Anterior cingulate cortex (tissue), 58 donors: ENCODE data around the gene ADCY7.

ENCODE experiments used
- DNase-seq, 58 donors: peaks; one replicate each; lab custom pipeline; 2025; lab: John Stamatoyannopoulos, UW

The ADCY7 gene

DNA sequence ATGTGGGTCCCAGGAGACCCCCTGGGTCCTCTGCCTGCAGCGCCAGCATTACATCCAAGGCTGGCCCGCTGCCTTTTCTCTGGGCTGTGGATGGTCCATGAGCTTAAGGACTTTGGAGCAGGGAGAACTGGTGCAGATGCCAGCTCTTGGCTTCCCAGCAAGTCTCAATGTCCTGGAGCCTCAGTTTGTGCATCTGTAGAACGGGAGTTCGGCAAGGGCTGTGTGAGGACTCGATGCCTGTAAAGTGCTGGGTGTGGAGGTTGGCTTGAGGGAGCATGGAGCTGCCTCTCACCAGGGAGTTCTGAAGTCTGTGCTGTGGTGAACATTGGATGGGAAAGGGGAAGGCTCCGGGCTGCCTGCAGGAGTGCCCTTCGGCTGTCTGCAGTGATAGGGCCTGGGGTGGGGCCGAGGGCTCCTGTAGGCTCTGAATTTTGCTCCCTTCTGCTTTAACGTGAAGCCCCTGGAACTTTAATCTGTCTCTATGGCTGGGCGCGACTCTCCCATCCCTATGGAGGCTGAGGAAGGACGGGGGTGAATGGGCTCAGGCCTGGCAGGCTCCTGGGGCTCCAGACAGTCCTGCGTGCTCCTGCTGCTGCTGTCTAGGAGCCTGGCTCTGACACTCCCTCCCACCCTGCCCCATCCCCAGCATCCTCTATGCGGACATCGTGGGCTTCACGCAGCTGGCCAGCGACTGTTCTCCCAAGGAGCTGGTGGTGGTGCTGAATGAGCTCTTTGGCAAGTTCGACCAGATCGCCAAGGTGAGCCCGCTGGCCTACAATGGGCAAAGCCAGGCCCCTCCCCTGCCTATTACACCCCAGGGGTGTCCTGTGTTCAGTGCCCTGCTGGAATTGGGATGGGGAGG, 27.9 kb downstream of the ADCY7 start:
- DNase-seq = no peak

- DNase-seq = no peak
These were observed 28.6 kb downstream of the ADCY7 start for GRCh38 chr16:50294955-50295354.

GRCh38 chr16:50295541-50296132, 29.3 kb downstream of the ADCY7 start:
- DNase-seq = no peak

GRCh38 chr16:50296807-50297206, 30.5 kb downstream of the ADCY7 start:
- no peak for DNase-seq

GRCh38 chr16:50297301-50298074, 31.1 kb downstream of the ADCY7 start:
- no peak for DNase-seq

DNA sequence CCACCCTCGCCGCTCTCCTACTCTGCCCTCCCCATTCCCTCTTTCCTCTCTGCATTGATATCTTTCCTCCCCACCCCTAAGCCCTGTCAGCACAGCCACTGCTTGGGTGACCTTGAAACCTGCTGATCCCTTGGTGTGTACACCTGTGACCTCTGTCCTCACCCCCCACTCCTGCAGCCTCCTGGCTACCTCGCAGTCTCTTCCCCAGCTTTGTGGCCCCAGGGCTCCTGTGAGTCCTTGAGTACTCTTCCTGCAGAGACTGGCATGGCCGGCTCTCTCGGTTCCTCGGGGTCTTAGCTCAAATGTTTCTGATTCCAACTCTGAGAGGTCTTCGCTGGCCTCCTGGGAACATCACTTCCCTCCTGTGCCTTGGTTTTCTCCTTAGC, 31.7 kb downstream of the ADCY7 start:
- DNase-seq = no peak

GRCh38 chr16:50298591-50299507, 32.5 kb downstream of the ADCY7 start:
- DNase-seq = no peak

DNA sequence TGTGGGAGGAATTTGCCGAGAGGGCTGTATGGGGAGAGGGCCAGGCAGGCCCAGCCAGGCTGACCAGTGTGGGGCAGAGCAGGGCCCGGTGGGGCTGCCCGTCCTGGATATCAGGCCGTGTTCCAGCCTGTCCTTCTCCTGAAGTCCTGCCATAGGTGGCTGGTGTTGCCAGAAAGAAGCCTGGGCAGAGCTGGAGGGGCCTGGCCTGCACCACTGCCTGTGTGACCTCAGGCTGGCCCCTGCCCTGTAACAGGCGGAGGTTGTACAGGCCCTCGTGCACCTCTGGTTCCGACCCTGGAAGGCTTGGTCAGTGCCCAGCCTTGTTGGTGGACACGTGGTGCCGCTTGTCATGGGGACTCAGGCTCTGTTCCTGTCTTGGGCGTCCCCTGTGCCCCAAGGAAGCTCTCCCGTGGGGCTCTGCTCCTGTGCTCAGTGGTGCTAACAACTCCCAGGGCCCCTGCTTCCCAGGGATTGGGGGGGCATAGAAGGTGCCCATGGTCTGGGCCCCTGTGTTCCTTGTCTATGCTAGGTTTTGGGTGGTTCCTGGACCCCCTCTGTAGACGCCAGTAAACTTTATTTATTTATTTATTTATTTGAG, 33.3 kb downstream of the ADCY7 start:
- DNase-seq = no peak

DNA sequence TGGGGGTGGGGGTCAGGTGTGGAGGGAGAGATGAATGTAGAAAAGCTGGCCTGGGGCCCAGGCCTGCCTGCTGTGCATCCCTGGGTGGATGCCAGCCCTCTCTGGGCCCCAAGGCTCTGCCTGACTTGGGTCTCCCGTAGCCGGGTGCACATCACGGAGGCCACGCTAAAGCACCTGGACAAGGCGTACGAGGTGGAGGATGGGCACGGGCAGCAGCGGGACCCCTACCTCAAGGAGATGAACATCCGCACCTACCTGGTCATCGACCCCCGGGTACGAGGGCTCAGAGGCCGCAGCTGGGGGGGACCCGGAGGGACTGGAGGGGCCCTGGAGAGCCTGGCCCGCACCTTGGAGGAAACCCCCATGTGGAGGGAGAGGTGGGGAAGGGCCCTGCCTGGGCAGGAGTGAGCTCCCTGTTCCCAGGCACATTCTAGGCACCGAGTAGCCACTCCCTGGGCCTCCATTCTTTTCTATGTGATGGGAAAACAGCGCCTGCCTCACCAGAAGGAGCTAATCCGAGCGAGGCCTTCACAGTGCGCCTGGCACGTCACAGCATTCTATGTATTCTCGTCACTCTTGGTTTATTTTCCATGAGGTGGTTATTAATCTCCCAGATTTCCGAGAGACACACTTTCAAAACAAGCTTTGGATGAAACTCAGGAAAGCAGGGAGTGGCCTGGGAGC, 34.7 kb downstream of the ADCY7 start:
- DNase-seq = no peak

- DNase-seq = no peak
These were observed 35.5 kb downstream of the ADCY7 start for GRCh38 chr16:50301626-50302471.

GRCh38 chr16:50302472-50303005, 36.2 kb downstream of the ADCY7 start:
- DNase-seq = no peak

GRCh38 chr16:50303041-50303604, 36.8 kb downstream of the ADCY7 start:
- DNase-seq = no peak

DNA sequence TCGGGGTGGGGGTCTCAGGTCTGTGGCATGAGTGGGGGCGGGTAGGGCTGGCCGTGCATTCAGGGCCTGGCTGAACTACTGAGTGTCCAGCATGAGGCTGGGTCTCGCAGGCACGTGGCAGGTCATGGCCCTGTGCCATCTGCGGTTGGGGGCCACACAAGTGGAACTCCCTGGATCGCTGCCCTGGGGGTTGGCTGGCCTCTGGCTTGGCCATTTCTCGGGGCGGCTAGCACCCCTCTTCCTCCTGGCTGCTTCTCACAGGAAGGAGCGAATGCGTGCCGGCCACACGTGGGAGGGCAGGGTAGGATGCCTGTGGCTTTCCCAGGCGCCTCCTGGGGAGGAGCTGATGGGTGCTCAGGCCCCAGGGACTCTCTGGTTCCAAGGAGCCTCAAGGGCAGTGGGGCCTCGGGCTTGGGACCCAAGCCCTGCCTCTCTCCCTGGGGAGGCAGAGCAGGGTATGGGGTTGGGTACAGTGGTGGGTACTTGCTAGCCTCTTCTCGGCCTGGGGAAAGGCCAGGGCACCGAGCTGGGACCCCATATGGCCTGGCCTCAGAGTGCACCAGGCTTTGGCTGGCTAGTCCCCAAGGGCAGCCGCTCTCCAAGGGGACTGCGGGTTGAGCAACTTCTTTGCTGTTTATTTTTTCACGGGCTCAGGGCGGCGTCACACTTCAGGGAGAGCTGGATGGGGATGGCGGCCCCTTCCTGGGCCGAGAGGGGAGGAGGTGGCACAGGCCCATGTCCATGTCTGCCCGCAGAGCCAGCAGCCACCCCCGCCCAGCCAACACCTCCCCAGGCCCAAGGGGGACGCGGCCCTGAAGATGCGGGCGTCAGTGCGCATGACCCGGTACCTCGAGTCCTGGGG, 37.5 kb downstream of the ADCY7 start:
- no peak for DNase-seq

DNA sequence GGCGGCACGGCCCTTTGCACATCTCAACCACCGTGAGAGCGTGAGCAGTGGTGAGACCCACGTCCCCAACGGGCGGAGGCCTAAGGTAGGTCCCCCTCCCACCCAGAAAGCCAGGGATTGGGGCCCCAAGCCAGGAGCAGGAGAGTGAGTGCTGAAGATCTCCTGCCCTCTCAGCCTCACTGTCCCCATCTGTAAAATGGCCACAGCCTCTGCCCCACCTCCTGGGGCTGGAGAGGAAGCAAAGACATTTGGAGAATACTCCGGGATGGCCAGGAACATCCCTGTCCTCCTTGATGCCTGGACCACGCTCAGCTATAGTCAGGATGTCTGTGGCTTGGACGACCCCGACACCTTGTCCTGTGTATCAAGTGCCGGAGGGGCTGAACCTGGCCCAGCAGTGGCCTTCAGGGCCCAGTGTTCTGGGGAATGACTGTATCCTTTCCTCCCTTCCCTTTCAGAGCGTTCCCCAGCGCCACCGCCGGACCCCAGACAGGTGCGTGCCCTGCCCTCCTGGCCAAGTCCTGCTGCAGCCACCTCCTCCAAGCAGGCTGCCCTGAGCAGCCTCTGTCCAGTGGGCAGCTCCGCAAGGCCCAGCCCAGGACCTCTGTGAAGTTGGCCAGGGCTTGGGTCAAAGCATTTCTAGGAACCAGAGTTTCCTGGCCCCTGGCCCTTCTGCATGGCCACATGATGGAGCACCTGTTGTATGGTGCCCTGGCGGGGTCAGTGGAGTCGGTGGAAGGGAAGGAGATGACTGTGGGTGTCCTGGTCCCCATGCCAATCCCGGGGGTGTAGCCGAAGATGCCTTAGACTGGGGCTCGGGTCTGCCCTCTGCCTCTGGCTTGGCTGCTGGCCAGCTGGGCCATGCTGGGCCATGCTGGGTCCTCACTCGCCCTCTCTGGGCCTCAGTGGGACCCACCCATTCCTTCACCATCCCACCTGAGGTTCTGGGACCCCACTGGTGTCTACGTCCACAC, 38.4 kb downstream of the ADCY7 start:
- DNase-seq = no peak

DNA sequence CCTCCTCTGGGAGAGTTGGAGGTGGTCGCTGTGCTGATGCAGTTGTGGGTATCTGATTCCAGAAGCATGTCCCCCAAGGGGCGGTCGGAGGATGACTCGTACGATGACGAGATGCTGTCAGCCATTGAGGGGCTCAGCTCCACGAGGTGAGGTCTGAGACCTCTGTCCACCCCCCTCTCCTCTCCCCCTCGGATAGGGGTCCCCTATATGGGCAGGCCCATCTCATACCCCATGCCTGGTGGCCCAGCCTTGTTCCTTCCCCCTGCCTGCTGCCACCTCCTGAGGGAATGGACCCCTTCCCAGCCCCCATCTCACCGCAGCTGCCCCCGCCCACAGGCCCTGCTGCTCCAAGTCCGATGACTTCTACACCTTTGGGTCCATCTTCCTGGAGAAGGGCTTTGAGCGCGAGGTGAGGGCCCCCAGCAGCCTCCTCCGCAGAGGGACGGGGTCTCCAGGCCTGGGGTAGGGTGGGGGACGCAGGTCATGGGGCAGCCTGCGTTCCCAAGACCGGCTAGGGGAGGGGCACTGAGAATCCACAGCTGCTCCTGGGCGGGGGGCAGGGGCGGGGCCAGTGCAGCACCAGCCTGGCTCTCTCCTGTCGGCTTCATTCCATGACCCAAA, 39.2 kb downstream of the ADCY7 start:
- DNase-seq = no peak
